Measurements from ENCODE around the gene DHX8. TPM values are rescaled to one million over a fixed set of nuclear protein-coding genes. Genes with fewer than 3 reads are reported as not detected.
A peak's percentile ranks its signal among the peaks of the same experiment; 100 is the strongest.

DHX8 gene
- total RNA-seq, 6 experiments from 2014 or later, result 14.1 to 18.6 (median 17.5) TPM

DNA sequence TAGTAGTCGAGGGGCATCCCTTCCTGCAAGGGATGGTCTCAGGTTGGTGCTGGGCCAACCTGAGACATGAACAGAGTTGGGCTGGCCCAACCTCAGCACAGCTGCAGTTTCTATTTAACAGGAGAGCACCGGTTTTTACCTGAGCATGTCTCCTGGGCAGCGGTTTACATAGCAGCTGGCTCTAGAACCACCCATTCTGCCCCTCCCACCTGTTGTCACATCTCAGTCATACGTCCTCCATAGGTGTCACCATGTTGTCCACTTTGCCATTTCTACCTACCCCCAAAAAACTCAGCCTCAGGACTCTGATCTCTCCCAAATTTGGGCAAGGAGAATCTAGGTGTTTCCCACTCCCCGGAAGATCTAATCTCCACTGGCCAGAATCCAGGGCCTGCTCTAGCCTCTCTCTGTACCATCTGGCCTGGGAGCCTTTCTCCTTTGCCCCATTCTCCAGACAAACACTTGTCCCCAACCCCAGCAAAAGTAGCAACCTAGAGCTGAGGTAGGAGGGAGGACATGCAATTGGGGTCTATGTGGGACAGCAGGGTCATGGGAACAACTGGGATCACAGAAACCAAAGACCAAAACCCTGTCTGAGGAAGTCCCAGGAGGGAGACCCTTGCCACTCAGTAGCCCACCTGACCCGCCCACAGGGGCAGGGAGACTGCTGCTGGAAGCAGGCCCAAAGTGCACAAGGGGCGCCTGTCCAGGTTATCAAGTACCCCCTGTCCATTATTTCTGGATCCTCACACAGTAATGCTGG is 43.3 kb downstream of the DHX8 start:
- Histone ChIP-seq H3K27me3 (no peaks in the 10 kb centered on the region), H3K36me3 (peaks cover 0 to 36% (median 23%) of the 10 kb centered on the region in 4 donors), H3K4me3 (no peak overlapping the region), H3K27ac (no peak overlapping the region), H3K4me1 (peaks cover 0 to 16% (median 0%) of the 10 kb centered on the region in 4 donors), H3K9me3 (no peaks in the 10 kb centered on the region)
- ATAC-seq, result no peak
- WGBS (ENCODE audit: insufficient coverage, low coverage, low lambda C conversion rate, missing lambda C conversion rate), result 87% methylated on average over 6 of the region's 7 CpGs
- TF ChIP-seq, protein P1, sequence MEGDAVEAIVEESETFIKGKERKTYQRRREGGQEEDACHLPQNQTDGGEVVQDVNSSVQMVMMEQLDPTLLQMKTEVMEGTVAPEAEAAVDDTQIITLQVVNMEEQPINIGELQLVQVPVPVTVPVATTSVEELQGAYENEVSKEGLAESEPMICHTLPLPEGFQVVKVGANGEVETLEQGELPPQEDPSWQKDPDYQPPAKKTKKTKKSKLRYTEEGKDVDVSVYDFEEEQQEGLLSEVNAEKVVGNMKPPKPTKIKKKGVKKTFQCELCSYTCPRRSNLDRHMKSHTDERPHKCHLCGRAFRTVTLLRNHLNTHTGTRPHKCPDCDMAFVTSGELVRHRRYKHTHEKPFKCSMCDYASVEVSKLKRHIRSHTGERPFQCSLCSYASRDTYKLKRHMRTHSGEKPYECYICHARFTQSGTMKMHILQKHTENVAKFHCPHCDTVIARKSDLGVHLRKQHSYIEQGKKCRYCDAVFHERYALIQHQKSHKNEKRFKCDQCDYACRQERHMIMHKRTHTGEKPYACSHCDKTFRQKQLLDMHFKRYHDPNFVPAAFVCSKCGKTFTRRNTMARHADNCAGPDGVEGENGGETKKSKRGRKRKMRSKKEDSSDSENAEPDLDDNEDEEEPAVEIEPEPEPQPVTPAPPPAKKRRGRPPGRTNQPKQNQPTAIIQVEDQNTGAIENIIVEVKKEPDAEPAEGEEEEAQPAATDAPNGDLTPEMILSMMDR (IDR thresholded peaks at IDR 0.05), result no peak
- no peak for TF ChIP-seq POLR2A (IDR thresholded peaks at IDR 0.05)
- intact Hi-C loops (cut with DNase I), result no loop called here
- DNase-seq, result no peak

DNA sequence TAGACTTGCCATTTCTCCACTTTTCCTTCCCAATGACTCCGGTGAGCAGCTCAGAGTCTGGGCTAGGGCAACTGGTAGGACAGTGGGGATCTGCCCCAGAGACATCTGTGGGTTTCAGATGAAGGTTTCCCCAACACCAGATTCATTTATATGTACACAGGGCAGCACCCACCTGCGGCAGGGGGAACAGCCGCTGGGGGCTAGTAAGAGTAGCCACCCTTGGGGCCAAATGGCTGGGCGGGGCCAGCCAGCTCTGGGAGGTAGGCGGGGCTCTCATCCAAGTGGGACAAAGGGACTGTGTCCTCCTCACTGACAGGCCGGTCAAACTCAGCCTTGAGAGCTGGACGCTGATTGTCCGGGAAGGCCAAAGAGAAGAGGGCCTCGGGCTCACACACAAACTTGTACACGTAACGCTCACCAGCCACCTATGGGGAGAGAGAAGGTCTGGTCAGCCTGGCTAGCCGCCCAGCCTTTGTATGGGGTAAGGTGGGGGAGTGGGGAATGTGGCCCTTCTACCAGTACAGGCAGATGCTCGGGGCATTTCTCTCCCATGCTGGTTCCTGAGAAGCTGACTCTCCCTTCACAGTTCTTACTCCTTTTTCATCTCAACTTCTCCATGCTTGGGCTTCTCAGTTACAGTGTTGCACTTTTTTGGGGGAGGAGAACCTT is 44.7 kb downstream of the DHX8 start:
- Histone ChIP-seq H3K27me3 (no peaks in the 10 kb centered on the region), H3K36me3 (peaks cover 0 to 23% (median 15%) of the 10 kb centered on the region in 4 donors), H3K4me1 (peaks cover 0 to 16% (median 0%) of the 10 kb centered on the region in 4 donors), H3K9me3 (no peaks in the 10 kb centered on the region), H3K27ac (no peak overlapping the region), H3K4me3 (no peak overlapping the region)
- no peak for TF ChIP-seq POLR2A (IDR thresholded peaks at IDR 0.05)
- TF ChIP-seq, protein P1 (IDR thresholded peaks at IDR 0.05), result no peak
- DNase-seq, result no peak
- WGBS (ENCODE audit: insufficient coverage, low coverage, low lambda C conversion rate, missing lambda C conversion rate), result 80% methylated on average over 1 of the region's 13 CpGs
- peak in 3 of 4 donors; percentile 29 to 35 (median 31) for ATAC-seq
- intact Hi-C loops (cut with DNase I), result no loop called here

DNA sequence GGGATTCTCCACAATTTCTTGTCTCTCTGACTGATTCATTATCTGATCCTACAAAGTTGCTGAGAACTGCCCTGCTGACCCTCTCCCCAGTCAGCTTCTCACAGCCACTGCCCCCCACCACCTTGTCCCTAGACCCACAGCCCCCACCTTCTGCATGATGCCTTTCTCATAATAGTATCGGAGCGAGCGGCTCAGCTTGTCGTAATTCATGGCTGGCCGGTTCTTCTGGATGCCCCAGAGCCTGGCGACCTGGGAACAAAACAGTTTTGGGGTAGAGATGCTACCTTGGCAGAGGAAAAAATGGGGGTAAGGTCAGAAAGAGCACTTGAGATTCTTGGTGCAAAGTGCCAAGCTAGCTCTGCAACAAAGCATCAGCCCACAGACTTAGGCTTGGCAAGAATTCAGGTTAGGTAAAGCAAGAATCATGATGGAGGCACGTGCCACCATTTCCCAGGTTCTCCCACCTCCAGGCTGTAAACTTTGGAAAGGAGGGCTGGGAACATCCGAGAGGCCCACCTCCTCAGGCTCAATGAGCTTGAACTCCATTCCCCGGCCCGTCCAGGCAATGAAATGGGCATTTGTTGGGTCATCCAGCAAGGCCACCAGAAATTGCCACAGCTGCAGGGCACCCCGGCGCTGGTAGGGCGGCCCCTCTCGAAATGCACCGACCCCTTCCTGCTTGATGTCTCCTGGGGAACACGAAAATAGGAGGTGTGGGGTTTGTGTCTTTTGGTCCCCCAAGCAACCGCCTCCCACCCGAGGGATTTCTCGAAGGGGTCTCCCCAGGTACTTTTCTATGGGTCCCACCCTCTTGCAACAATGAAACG is 45.4 kb downstream of the DHX8 start:
- Histone ChIP-seq H3K27me3 (no peaks in the 10 kb centered on the region), H3K36me3 (peaks cover 0 to 16% (median 10%) of the 10 kb centered on the region in 4 donors), H3K4me3 (no peak overlapping the region), H3K9me3 (no peaks in the 10 kb centered on the region), H3K4me1 (peaks cover 0 to 16% (median 0%) of the 10 kb centered on the region in 4 donors), H3K27ac (no peak overlapping the region)
- intact Hi-C loops (cut with DNase I), result no loop called here
- TF ChIP-seq, protein P1 (IDR thresholded peaks at IDR 0.05), result no peak
- no peak for TF ChIP-seq POLR2A (IDR thresholded peaks at IDR 0.05)
- 86% methylated on average over 7 of the region's 20 CpGs for WGBS (ENCODE audit: insufficient coverage, low coverage, low lambda C conversion rate, missing lambda C conversion rate)
- ATAC-seq (no peak), DNase-seq (no peak)

DNA sequence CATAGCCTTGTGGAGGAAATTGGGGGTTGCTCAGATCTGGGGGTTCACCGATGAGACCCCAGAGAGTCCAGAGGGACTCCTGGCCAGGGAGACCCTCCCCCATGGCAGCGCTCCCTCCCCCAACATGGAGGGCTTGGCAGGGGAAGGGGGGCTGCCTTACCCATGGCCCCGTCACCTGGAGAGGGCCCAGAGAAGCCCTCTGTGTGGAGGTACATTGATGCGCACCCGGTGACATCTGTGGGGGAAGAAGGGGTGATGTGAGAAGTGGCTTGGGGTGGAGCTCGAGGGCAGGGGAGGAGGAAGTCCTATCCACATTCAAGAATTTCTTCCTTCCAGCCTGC is 46.1 kb downstream of the DHX8 start:
- ATAC-seq (peak in 1 of 4 donors; percentile 3), DNase-seq (no peak)
- Histone ChIP-seq H3K9me3 (no peaks in the 10 kb centered on the region), H3K4me1 (peaks cover 0 to 16% (median 0%) of the 10 kb centered on the region in 4 donors), H3K36me3 (peaks cover 0 to 8% (median 5%) of the 10 kb centered on the region in 4 donors), H3K4me3 (no peak overlapping the region), H3K27me3 (no peaks in the 10 kb centered on the region), H3K27ac (no peak overlapping the region)
- TF ChIP-seq, protein P1 (IDR thresholded peaks at IDR 0.05), result no peak
- TF ChIP-seq POLR2A (IDR thresholded peaks at IDR 0.05), result no peak
- intact Hi-C loops (cut with DNase I), result no loop called here
- WGBS (ENCODE audit: insufficient coverage, low coverage, low lambda C conversion rate, missing lambda C conversion rate), result 20% methylated on average over 1 of the region's 6 CpGs
